Cardiac septum (tissue), 1 donor: Measurements from ENCODE around the gene IGF2R. TPM values are rescaled to one million over a fixed set of nuclear protein-coding genes. Genes with fewer than 3 reads are reported as not detected.
"Not testable (repeated sequence)": the region's sequence is repeated elsewhere in the genome, so short reads cannot be mapped to it uniquely, and the experiment has no call there.

Experiments used
- DNase-seq: peaks from one replicate; pipeline ENCODE4 v3.0.0-alpha.2; 2020; ENCODE audit warnings: low spot score
- intact Hi-C: fragments of 100-400 bp; cut with DNase I; formaldehyde crosslinking; loops from one replicate; pipeline ENCODE4 v1.14.0; 2022
- total RNA-seq: library from RNA; stranded (reverse); fragmentation: NEBNext Ultra II Directional; extraction: Animal tissue kit (Norgen Biotek cat#: 25700); gene quantifications from one replicate; pipeline ENCODE4 v1.2.1, GENCODE V29; 2021
- donor health status: DM: no; HTN: no; CAD: no.

IGF2R gene
- total RNA-seq, 1 donor from 2014 or later: 54.6 TPM

DNA sequence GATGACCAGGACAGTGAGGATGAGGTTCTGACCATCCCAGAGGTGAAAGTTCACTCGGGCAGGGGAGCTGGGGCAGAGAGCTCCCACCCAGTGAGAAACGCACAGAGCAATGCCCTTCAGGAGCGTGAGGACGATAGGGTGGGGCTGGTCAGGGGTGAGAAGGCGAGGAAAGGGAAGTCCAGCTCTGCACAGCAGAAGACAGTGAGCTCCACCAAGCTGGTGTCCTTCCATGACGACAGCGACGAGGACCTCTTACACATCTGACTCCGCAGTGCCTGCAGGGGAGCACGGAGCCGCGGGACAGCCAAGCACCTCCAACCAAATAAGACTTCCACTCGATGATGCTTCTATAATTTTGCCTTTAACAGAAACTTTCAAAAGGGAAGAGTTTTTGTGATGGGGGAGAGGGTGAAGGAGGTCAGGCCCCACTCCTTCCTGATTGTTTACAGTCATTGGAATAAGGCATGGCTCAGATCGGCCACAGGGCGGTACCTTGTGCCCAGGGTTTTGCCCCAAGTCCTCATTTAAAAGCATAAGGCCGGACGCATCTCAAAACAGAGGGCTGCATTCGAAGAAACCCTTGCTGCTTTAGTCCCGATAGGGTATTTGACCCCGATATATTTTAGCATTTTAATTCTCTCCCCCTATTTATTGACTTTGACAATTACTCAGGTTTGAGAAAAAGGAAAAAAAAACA is 136.1 kb downstream of the IGF2R start:
- intact Hi-C loops: loop anchor here (5.0 kb wide), 1 partner anchor 243 kb away; no protein-coding TSS in a partner anchor
- DNase-seq: peak; percentile 70

GRCh38 chr6:160106010-160106409 is 137.1 kb downstream of the IGF2R start:
- intact Hi-C loops: no loop called here
- peak; percentile 43 for DNase-seq

DNA sequence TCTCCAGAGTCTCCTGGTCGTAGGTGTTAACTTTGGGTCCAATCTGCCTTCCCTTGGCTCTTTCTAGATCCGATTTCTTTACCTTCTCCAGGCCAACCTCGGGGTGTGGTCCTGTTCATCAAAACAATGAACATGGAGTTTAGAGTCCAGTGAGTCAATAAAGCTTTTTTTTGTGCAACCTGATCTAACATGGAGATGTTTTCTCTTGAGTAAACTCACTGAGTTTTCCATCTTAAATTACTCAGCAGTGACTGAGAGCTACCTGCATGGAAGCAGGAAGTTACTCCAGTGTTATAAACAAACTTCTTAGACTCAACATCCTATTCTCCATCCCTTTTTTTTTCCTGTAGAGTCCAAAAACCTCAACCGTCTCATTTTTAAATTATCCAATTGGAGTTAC is 137.8 kb downstream of the IGF2R start:
- no peak for DNase-seq
- intact Hi-C loops: no loop called here

GRCh38 chr6:160108077-160108476 is 139.2 kb downstream of the IGF2R start:
- intact Hi-C loops: no loop called here
- DNase-seq: no peak

DNA sequence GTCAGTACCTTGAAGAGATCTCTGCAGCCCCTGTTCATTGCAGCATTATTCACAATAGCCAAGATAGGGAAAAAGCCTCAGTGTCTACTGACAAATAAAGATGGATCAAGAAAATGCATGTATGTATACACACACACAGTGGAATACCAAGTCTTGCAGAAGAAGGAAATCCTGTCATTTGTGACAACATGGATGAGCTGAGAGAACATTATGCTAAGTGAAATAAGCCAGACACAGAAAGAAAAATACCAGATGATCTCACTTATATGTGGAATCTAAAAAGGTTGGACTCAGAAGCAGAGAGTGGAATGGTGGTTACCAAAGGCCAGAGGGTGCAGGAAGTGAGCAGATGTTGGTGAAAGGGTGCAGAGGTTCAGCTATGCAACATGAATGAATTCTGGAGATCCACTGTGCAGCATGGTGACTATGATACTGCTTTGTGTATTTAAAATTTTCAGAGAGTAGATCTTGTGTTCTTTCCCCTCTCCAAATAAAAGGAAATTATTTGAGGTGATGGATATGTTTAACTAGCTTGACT is 141.8 kb downstream of the IGF2R start:
- intact Hi-C loops: no loop called here
- no peak for DNase-seq

GRCh38 chr6:160111806-160112205 is 142.9 kb downstream of the IGF2R start:
- no peak for DNase-seq
- intact Hi-C loops: no loop called here

GRCh38 chr6:160112628-160113299 is 143.9 kb downstream of the IGF2R start:
- DNase-seq: no peak
- intact Hi-C loops: no loop called here

- intact Hi-C loops, DNase-seq: not testable (repeated sequence)
Measured at GRCh38 chr6:160114536-160114935, 145.7 kb downstream of the IGF2R start.

GRCh38 chr6:160115421-160115820 is 146.5 kb downstream of the IGF2R start:
- DNase-seq: peak; percentile 64
- intact Hi-C loops: no loop called here

DNA sequence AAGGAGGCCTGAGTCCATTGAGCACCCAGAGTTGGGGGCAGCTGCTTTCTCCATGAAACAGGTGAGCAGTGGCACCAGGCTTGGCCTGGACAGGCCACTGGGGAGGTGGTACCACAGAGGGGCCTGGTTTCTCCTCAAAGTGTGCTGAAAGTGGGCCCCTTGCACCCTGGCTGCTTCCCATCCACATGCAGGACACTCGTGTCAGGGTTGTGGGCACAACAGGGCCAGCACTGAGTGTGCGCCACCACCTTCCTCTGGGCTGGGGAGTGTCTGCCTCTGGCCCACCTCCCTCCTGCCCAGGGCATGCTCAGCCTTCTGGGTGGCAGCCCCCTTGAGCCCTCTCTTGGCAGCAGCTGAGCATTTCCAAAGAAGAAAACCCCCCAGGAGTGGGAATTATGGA is 147.5 kb downstream of the IGF2R start:
- peak; percentile 64 for DNase-seq
- intact Hi-C loops: no loop called here

DNA sequence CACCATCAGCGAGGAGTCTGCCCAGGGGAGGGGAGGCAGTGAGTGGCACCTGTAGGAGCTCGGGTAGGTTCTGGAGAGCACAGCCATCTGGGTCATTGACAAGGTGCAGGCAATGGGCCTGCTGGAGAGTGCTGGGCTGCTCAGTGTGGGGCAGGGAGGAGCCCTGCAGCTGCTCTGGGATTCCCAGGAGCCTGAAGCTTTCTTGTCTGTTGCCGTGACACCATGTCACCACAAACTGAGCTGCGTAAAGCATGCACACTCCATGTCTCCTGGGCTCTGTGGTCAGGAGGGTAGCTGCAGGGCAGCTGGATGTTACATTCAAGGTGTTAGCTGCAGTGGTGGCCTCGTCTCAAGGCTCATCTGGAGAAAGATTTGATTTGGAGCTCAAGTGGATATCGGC is 148.3 kb downstream of the IGF2R start:
- peak; percentile 47 for DNase-seq
- intact Hi-C loops: no loop called here

DNA sequence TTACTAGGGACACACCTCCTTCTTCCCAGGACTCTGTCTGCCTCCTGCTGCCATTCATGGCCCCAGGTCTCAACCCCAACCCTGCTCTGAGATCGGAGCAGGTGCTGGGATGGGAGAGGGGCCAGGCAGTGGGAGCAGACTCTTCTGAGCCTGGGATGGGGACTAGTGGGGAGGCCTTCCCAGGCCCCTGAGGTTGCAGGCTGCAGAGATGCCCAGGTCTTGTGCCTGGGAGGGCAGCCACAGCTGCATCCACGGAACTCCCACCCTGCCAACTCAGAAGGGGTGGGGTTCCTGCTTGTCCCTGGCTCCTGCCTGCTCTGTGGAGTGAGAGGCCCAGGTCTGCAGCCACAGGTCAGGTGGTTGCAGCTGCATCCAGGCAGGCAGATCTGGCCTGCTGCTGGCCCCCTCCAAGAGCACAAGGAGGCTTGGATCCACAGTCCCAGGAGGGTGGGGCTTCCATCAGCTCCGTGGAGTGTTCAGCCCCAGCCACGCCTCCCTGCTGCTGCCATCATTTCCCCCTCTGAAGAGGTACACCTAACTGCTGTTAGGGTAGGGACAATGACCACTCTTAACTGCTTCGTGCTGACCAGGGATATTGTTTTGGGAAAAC is 149.8 kb downstream of the IGF2R start:
- intact Hi-C loops: no loop called here
- DNase-seq: peak; percentile 71

GRCh38 chr6:160120087-160120486 is 151.2 kb downstream of the IGF2R start:
- no peak for DNase-seq
- intact Hi-C loops: no loop called here

DNA sequence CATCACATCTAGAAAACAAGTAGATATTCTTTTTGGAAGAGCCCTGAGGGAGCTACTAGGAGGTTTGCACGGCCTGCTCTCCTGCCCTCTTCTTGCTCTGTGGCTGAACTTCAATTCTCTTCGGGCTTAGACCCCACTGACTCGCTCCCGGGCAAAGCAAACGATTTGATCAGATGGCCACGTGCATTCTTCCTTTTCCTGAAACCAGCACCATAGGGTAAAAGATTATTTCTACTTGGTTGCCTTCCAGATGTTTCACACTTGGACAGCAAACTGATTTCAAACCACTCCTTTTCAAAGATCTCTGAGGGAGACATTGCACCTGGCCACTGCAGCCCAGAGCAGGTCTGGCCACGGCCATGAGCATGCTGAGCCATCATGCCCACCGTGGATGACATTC is 152.7 kb downstream of the IGF2R start, which contains the start of gene SLC22A1:
TSS of gene SLC22A1 (plus strand) at position 258 of the 400 bp plus-strand sequence. CDS start at position 379, 121 bp downstream.
- peak; percentile 5 for DNase-seq
- intact Hi-C loops: no loop called here

DNA sequence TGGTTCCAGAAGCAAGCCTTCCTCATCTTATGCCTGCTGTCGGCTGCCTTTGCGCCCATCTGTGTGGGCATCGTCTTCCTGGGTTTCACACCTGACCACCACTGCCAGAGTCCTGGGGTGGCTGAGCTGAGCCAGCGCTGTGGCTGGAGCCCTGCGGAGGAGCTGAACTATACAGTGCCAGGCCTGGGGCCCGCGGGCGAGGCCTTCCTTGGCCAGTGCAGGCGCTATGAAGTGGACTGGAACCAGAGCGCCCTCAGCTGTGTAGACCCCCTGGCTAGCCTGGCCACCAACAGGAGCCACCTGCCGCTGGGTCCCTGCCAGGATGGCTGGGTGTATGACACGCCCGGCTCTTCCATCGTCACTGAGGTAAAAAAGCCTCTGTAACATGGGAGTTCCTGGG is 153.1 kb downstream of the IGF2R start:
- peak; percentile 67 for DNase-seq
- intact Hi-C loops: no loop called here

DNA sequence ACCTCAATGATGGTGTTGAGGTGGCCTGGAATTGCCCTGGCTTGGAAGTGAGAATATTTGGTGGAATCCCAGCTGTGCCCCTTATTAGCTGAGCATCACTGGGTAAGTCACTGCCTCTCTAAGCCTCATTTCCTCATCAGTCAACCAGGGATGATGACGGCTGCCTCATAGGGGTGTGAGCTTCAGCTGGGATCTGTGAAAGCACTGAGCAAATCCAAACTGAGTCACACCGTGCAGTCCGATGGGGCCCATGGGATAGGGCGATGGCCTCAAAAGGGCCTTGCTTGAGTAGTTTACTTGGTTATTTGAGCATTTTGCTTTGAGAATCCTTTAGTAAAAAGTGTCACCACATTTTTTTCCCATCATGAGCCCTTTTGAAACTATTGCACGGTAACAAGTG is 153.9 kb downstream of the IGF2R start:
- peak; percentile 54 for DNase-seq
- intact Hi-C loops: no loop called here

DNA sequence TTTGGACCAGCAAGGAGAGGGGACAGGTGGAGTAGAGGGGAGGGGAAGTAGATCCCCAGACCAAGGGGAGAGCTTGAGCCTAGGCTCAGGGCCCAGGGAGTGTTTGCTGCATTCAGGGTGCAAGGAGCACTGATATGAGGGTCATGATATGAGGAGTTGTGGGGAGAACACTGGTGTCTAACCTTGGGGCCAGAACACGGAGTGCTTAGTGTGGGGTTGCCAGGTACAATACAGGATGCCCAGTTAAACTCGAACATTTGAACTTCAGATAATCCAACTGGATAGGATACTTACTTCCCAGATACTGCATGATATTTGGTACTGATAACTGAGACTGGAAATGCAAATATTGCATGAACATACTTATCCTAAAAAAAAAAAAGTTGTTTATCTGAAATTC is 155.1 kb downstream of the IGF2R start:
- intact Hi-C loops: no loop called here
- no peak for DNase-seq

DNA sequence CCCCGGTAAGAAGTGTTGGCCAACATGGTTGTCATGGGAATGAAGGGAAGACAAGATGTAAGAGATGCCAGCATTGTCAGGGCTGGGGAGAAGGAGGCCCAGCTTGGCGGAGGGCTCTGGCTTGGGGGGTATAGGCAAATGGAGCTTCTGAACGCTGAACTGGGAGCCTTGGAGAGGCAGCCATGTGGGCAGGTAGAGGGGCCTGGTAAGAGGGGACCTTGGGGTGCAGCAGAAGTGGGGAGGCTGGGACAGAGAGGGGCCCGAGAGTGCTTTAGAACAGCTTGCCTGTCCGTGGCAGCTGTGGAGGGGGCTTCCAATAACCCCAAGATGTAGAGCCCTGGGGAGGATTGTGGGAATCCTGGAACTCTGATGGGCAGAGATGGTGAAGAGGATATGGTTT is 155.7 kb downstream of the IGF2R start:
- DNase-seq: no peak
- intact Hi-C loops: no loop called here

GRCh38 chr6:160125105-160125504 is 156.2 kb downstream of the IGF2R start:
- intact Hi-C loops: not testable (repeated sequence)

DNA sequence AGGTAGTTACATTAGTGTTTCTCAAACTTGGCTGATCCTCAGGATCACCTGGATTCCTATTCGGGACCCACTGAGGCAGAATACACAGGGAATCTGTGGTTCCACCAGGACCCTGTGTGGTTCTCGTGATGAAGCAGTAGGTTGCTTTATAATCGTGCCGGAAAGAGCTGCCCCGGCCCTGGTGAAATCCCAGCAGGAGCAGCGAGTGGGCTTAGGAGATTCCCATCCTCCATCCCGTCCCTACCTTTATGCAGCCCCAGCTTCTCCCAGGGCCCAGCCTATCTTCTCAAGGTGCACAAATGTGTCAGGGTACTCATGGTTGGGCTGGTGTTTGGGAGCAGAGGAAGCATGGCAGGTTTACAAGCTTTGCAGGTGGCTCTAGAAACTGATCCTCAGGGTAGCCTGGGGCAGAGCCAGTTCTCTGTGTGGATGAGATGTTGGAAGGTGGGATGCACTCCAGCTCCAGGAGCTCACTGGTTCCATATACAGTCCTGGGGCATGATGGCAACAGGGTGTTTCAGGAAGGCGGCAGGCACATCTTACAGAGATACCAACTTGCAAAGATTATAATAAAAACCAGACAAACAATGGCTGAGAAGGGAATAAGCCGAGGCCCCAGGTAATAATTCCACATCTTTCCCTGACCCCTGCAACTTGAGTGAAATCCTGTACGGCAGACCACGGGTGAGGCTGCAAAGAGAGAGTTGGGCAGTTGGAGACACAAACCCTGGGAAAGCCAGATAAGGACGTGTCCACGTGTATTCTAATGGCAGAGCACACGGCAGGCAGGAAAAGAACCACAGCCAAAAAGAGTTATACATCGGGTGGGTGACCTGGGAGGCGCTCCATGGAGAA is 158.6 kb downstream of the IGF2R start:
- peak; percentile 66 for DNase-seq
- intact Hi-C loops: no loop called here

More at GRCh38 chr6:160125105-160125504, 156.2 kb downstream of the IGF2R start:
- peak; percentile 9 for DNase-seq
